HG03575 (cell line): ENCODE results near the gene C19orf85.

Source experiments
- ATAC-seq: cut with Tn5 transposase; IDR thresholded peaks from one replicate; pipeline ENCODE4 v1.9.1; 2021; ENCODE audit not compliant: unreplicated experiment, insufficient number of reproducible peaks, low FRiP score; ENCODE audit errors: extremely low read depth

Gene C19orf85

GRCh38 chr19:55447421-55448174 is 17.0 kb downstream of the C19orf85 start:
- ATAC-seq: no peak

GRCh38 chr19:55446060-55446459 is 18.5 kb downstream of the C19orf85 start:
- ATAC-seq: no peak

- ATAC-seq: no peak
Observed at GRCh38 chr19:55444646-55445045, 19.9 kb downstream of the C19orf85 start.

- ATAC-seq: no peak
Observed at GRCh38 chr19:55443824-55444480, 20.6 kb downstream of the C19orf85 start.

- no peak for ATAC-seq
Observed at GRCh38 chr19:55443045-55443823, 21.3 kb downstream of the C19orf85 start, which contains the start of gene SHISA7. Gene SHISA7 (minus strand): TSS chr19:55443300. CDS start chr19:55442863, 437 bp downstream.

- no peak for ATAC-seq
Observed at GRCh38 chr19:55442372-55442961, 22.1 kb downstream of the C19orf85 start.

- no peak for ATAC-seq
Observed at GRCh38 chr19:55441692-55442321, 22.7 kb downstream of the C19orf85 start.

- no peak for ATAC-seq
Observed at GRCh38 chr19:55441319-55441691, 23.2 kb downstream of the C19orf85 start.

- ATAC-seq: no peak
Observed at GRCh38 chr19:55440411-55441105, 24.0 kb downstream of the C19orf85 start.

- no peak for ATAC-seq
Observed at GRCh38 chr19:55439052-55439451, 25.5 kb downstream of the C19orf85 start.

GRCh38 chr19:55437410-55437809 is 27.1 kb downstream of the C19orf85 start:
- ATAC-seq: no peak

- ATAC-seq: no peak
Observed at GRCh38 chr19:55436847-55437246, 27.7 kb downstream of the C19orf85 start.

- ATAC-seq: no peak
Observed at GRCh38 chr19:55435020-55435419, 29.5 kb downstream of the C19orf85 start.

- ATAC-seq: no peak
Observed at GRCh38 chr19:55434356-55434919, 30.1 kb downstream of the C19orf85 start.

GRCh38 chr19:55433292-55433691 is 31.3 kb downstream of the C19orf85 start:
- no peak for ATAC-seq

GRCh38 chr19:55432241-55432959 is 32.2 kb downstream of the C19orf85 start:
- ATAC-seq: no peak

- ATAC-seq: no peak
Observed at GRCh38 chr19:55431183-55431582, 33.4 kb downstream of the C19orf85 start.

- ATAC-seq: no peak
Observed at GRCh38 chr19:55426042-55426441, 38.5 kb downstream of the C19orf85 start.
